ENCODE data around the gene RFX1.
A peak's percentile ranks its signal among the peaks of the same experiment; 100 is the strongest.

DNA sequence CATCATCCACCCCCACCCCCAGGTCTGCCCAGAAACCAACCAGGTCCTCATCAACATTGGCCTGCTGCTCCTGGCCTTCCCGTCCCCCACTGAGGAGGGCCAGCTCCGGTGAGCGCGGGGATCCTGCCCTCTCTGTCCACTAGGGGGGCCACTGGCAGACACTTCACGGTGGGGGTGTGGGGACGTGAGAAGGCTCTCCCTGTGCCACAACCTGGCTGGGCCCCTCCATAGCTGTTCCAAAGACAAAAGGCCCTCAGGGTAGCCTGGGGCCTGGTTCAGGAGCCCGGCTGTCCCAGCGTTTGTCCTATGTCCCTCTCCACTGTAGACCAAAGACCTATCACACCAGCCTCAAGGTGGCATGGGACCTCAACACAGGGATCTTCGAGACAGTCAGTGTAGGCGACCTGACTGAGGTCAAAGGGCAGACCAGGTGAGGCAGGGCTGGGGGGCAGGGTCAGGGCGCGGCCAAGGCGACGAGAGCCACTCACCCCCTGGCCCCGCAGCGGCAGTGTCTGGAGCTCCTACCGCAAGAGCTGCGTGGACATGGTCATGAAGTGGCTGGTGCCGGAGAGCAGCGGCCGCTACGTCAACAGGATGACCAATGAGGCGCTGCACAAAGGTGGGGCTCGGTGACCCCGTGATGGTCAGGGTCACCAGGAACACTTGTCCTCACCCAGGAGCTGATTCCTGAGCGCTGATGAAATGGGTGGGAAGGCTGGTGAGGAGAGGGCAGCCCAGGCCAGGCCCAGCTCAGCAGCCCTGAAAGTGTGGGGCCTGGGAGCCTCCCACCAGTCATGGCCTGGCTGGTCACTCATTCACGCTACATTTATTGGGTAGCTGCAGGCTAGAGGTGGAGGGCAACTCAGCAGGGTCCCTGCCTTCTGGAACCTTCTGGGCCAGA is 45.9 kb downstream of the RFX1 start:
- no peak for TF ChIP-seq POLR2A (IDR thresholded peaks at IDR 0.05)
- TF ChIP-seq CTCF (IDR thresholded peaks at IDR 0.05): peak in 2 of 7 experiments; percentile 12 to 23
- no peak for TF ChIP-seq EP300 (IDR thresholded peaks at IDR 0.05)
